ENCODE measurements around the gene GRIK3.

DNA sequence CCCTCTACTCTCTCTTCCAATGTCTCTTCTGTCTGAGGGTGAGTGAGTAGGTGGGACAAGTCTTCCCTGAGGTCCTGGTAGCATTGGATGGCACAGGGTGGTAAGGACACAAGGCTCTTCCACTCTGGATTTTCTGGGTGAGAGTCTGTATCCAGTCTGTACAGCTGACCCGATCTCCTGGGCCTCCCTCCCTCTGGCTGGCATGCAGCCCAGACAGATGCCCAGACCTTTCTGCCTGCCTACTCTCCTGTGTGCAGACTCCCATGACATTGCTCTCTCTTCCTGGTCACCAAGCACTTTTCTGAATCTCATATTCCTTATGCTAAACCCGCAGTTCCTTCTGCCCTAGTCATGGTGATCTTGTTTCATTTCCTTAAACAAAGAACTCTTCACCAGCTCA is 100.3 kb downstream of the GRIK3 start:
- TF ChIP-seq, protein P1, sequence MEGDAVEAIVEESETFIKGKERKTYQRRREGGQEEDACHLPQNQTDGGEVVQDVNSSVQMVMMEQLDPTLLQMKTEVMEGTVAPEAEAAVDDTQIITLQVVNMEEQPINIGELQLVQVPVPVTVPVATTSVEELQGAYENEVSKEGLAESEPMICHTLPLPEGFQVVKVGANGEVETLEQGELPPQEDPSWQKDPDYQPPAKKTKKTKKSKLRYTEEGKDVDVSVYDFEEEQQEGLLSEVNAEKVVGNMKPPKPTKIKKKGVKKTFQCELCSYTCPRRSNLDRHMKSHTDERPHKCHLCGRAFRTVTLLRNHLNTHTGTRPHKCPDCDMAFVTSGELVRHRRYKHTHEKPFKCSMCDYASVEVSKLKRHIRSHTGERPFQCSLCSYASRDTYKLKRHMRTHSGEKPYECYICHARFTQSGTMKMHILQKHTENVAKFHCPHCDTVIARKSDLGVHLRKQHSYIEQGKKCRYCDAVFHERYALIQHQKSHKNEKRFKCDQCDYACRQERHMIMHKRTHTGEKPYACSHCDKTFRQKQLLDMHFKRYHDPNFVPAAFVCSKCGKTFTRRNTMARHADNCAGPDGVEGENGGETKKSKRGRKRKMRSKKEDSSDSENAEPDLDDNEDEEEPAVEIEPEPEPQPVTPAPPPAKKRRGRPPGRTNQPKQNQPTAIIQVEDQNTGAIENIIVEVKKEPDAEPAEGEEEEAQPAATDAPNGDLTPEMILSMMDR (conservative IDR thresholded peaks at IDR 0.05 in 1 of 2, IDR thresholded peaks at IDR 0.05 in 1 of 2; ENCODE audit: low read depth in 1 of 2, low read length in 2 of 2), result no peak
- no peak for TF ChIP-seq EZH2 (IDR thresholded peaks at IDR 0.05; ENCODE audit: low read length, missing control alignments)

All from fibroblast of lung (primary cell).